SK-N-MC (cell line): ENCODE results near the gene CROCC2.

Experiments used
- DNase-seq: peaks from one replicate; pipeline ENCODE4 v3.0.0-alpha.2; 2011; ENCODE audit warnings: low read depth, low spot score
- H3K27ac ChIP-seq: fragments of 200-600 bp; sonication (generic); 2 replicates; pipeline ENCODE4 v1.5.1; 2016; ENCODE audit warnings: mixed run types
- H3K36me3 ChIP-seq: fragments of 200-600 bp; sonication (generic); 2 replicates; pipeline ENCODE4 v1.6.1; 2017; ENCODE audit warnings: antibody characterized with exemption, low read length, mixed read lengths; ENCODE audit not compliant: insufficient read depth
- H3K4me3 ChIP-seq: fragments of 200-600 bp; sonication (generic); 2 replicates; pipeline ENCODE4 v1.5.1; 2016
- H3K9ac ChIP-seq: fragments of 200-600 bp; sonication (generic); 2 replicates; pipeline ENCODE4 v1.8.0; 2017; ENCODE audit warnings: mixed run types, mixed read lengths; ENCODE audit not compliant: insufficient read length
- H3K9me3 ChIP-seq: fragments of 200-600 bp; sonication (generic); 2 replicates; pipeline ENCODE4 v1.6.1; 2017; ENCODE audit warnings: low read depth, mild to moderate bottlenecking, antibody characterized with exemption, low read length, moderate library complexity, mixed read lengths
- EZH2 ChIP-seq: fragments of 200-600 bp; sonication (generic); IDR thresholded peaks from one replicate; pipeline ENCODE4 v1.6.1; 2017; ENCODE audit warnings: antibody characterized with exemption
- FOXP2 ChIP-seq: optimal IDR thresholded peaks from 2 replicates; pipeline ENCODE3; 2011; ENCODE audit warnings: mild to moderate bottlenecking, moderate library complexity; ENCODE audit not compliant: insufficient read depth; ENCODE audit errors: extremely low read length, control extremely low read depth
- POLR2AphosphoS5 ChIP-seq: IDR thresholded peaks from 2 replicates; pipeline ENCODE4 v1.6.1; 2012; ENCODE audit warnings: mild to moderate bottlenecking, low read depth, low read length, borderline replicate concordance

CROCC2 gene

GRCh38 chr2:240906911-240907590 lies 915 bp downstream of the CROCC2 start:
- Histone ChIP-seq H3K27ac (no peak overlapping the region), H3K4me3 (no peak overlapping the region), H3K9me3 (no peaks in the 10 kb centered on the region), H3K9ac (no peak overlapping the region), H3K36me3 (no peaks in the 10 kb centered on the region)
- TF ChIP-seq POLR2AphosphoS5 (no peak), EZH2 (no peak), FOXP2 (no peak)
- DNase-seq, result no peak

GRCh38 chr2:240909216-240909974 lies 3.3 kb downstream of the CROCC2 start:
- Histone ChIP-seq H3K9ac (no peak overlapping the region), H3K9me3 (no peaks in the 10 kb centered on the region), H3K36me3 (no peaks in the 10 kb centered on the region), H3K4me3 (no peak overlapping the region), H3K27ac (no peak overlapping the region)
- TF ChIP-seq FOXP2 (no peak), POLR2AphosphoS5 (no peak), EZH2 (no peak)
- no peak for DNase-seq

- Histone ChIP-seq H3K9me3 (no peaks in the 10 kb centered on the region), H3K4me3 (no peak overlapping the region), H3K27ac (no peak overlapping the region), H3K9ac (no peak overlapping the region), H3K36me3 (no peaks in the 10 kb centered on the region)
- no peak for TF ChIP-seq FOXP2
- TF ChIP-seq POLR2AphosphoS5, result no peak
- no peak for DNase-seq
Observed at GRCh38 chr2:240911641-240912265, 5.6 kb downstream of the CROCC2 start.

GRCh38 chr2:240912878-240913809 lies 7.0 kb downstream of the CROCC2 start:
- Histone ChIP-seq H3K4me3 (no peak overlapping the region), H3K36me3 (no peaks in the 10 kb centered on the region), H3K27ac (no peak overlapping the region), H3K9me3 (no peaks in the 10 kb centered on the region), H3K9ac (no peak overlapping the region)
- TF ChIP-seq FOXP2 (no peak), EZH2 (no peak), POLR2AphosphoS5 (no peak)
- no peak for DNase-seq

- no peaks in the 10 kb centered on the region for H3K9me3 ChIP-seq
- no peak overlapping the region for H3K27ac ChIP-seq
- no peaks in the 10 kb centered on the region for H3K36me3 ChIP-seq
- no peak for TF ChIP-seq EZH2
- TF ChIP-seq POLR2AphosphoS5, result no peak
- no peak for TF ChIP-seq FOXP2
- H3K9ac ChIP-seq, result no peak overlapping the region
- no peak overlapping the region for H3K4me3 ChIP-seq
- DNase-seq, result no peak
Observed at GRCh38 chr2:240913810-240914644, 7.9 kb downstream of the CROCC2 start.

- no peaks in the 10 kb centered on the region for H3K36me3 ChIP-seq
- no peak overlapping the region for H3K4me3 ChIP-seq
- TF ChIP-seq EZH2, result no peak
- TF ChIP-seq POLR2AphosphoS5, result no peak
- no peak for TF ChIP-seq FOXP2
- DNase-seq, result no peak
- no peak overlapping the region for H3K27ac ChIP-seq
- no peaks in the 10 kb centered on the region for H3K9me3 ChIP-seq
- H3K9ac ChIP-seq, result no peak overlapping the region
Observed at GRCh38 chr2:240914645-240915525, 8.7 kb downstream of the CROCC2 start.
